HepG2 (cell line): ENCODE results near the gene CKLF. TPM values are rescaled to one million over a fixed set of nuclear protein-coding genes. Genes with fewer than 3 reads are reported as not detected.

Experiments
- ATAC-seq: fragments of 200-7000 bp; cut with Tn5 transposase; 3 replicates; pipeline ENCODE4 v1.9.1; 2020; ENCODE audit warnings: mild to moderate bottlenecking, moderate library complexity
- BruUV-seq: library from RNA; stranded (reverse); fragments of 400-500 nt; replicated peaks from 2 replicates; lab custom pipeline; 2021; lab: Mats Ljungman, UMichigan
- CTCF ChIA-PET: fragments of 300-600 bp; formaldehyde crosslinking; extraction: SDS; loops from one replicate; lab custom pipeline; 2021; ENCODE audit warnings: low total read pairs, inconsistent platforms, low intra/inter-chr PET ratio; lab: Yijun Ruan, JAX
- POLR2A ChIA-PET: fragments of 350-600 bp; sonication (Branson Sonifier 250); formaldehyde crosslinking; loops from one replicate; lab custom pipeline; 2020; ENCODE audit warnings: antibody characterized with exemption, inconsistent platforms; lab: Yijun Ruan, JAX
- DNase-seq: peaks from one replicate; pipeline ENCODE4 v3.0.0-alpha.2; 2015; ENCODE audit warnings: low spot score
- FAIRE-seq: peaks from 3 replicates; lab custom pipeline; 2011; peaks lifted over from hg19 to GRCh38; lab: Jason Lieb, UNC
- H2AFZ ChIP-seq: one replicate; pipeline ENCODE4 v1.6.1; 2011; ENCODE audit warnings: low read length, inconsistent platforms
- H3K27ac ChIP-seq: fragments of 300-600 bp; 3 replicates; pipeline ENCODE4 v1.8.0; 2011; ENCODE audit warnings: mixed run types, mild to moderate bottlenecking, mixed read lengths, low read length, inconsistent platforms; ENCODE audit not compliant: insufficient read depth; ENCODE audit errors: extremely low read length
- H3K27me3 ChIP-seq, 2 experiments: fragments of 200-600 bp in 1 of 2; 2 replicates in 1 of 2; 3 replicates in 1 of 2; pipeline versions ENCODE4 v1.6.0 to v1.8.0; 2011; ENCODE audit warnings: low read length in 2 of 2, mild to moderate bottlenecking in 2 of 2, moderate library complexity in 2 of 2, inconsistent platforms in 1 of 2; ENCODE audit not compliant: insufficient read depth in 2 of 2, control insufficient read depth in 1 of 2
- H3K36me3 ChIP-seq, 2 experiments: fragments of 200-600 bp in 1 of 2; replicated peaks in 1 of 2; 2 replicates in 1 of 2; 3 replicates in 1 of 2; pipeline versions ENCODE4 v1.5.1 to v1.8.0; 2011; ENCODE audit warnings: low read length in 2 of 2, inconsistent platforms in 1 of 2; ENCODE audit not compliant: insufficient read depth in 2 of 2, control insufficient read depth in 1 of 2
- H3K4me1 ChIP-seq: 2 replicates; pipeline ENCODE4 v1.5.1; 2012; ENCODE audit warnings: low read length, inconsistent platforms; ENCODE audit not compliant: insufficient read depth
- H3K4me2 ChIP-seq: 2 replicates; pipeline ENCODE4 v1.6.0; 2011; ENCODE audit warnings: low read depth, low read length, inconsistent platforms
- H3K4me3 ChIP-seq, 3 experiments: fragments of 200-600 bp in 1 of 3; sonication (generic), shearing (Covaris generic) in 1 of 3; replicated peaks in 1 of 3; 2 replicates each; pipeline ENCODE4 v1.5.1; 2011 to 2016; ENCODE audit warnings: low read length in 3 of 3, inconsistent platforms in 2 of 3, low read depth in 2 of 3, mild to moderate bottlenecking in 2 of 3, control low read depth in 1 of 3, mixed read lengths in 1 of 3; ENCODE audit not compliant: insufficient read depth in 1 of 3
- H3K79me2 ChIP-seq: one replicate; pipeline ENCODE4 v1.6.1; 2011; ENCODE audit warnings: low read length, inconsistent platforms; ENCODE audit not compliant: insufficient read depth
- H3K9ac ChIP-seq: 2 replicates; pipeline ENCODE4 v1.6.0; 2011; ENCODE audit warnings: mild to moderate bottlenecking, low read depth, low read length, inconsistent platforms; ENCODE audit not compliant: insufficient read depth
- H3K9me3 ChIP-seq: 2 replicates; pipeline ENCODE4 v1.5.1; 2012; ENCODE audit warnings: mild to moderate bottlenecking, low read length
- H4K20me1 ChIP-seq: 2 replicates; pipeline ENCODE4 v1.6.0; 2011; ENCODE audit warnings: inconsistent platforms, mild to moderate bottlenecking, low read length, moderate library complexity; ENCODE audit not compliant: insufficient read depth
- ZNF260 ChIP-seq: sonication (generic); formaldehyde crosslinking; IDR thresholded peaks from 2 replicates; pipeline ENCODE4 v1.4.0; 2020; ENCODE audit warnings: missing genetic modification reagents, low read depth, mild to moderate bottlenecking, borderline replicate concordance
- WGBS: methylation state at CpG from one replicate; pipeline ENCODE4 v1.1.6; 2017; ENCODE audit warnings: low lambda C conversion rate; 5-methylcytosine and 5-hydroxymethylcytosine counted together
- in situ Hi-C: cut with HindIII; loops from 2 replicates; pipeline ENCODE4 v1.10.0; 2017; ENCODE audit warnings: low pct_unique_long_range_greater_than_20kb; ENCODE audit not compliant: extremely low pct_ligation_motif_present
- intact Hi-C: fragments of 100-400 bp; cut with micrococcal nuclease; formaldehyde crosslinking; loops from one replicate; pipeline ENCODE4 v1.10.0; 2022; ENCODE audit not compliant: unreplicated experiment
- polyA plus RNA-seq, 8 experiments: library from polyadenylated mRNA; depleted of rRNA in 3 of 8; stranded (reverse) in 7 of 8; unstranded in 1 of 8; fragments of >200 nt; fragmentation: Illumina TruSeq in 4 of 8; extraction: Trizol in 4 of 8; gene quantifications; 2 replicates each; pipeline versions ENCODE4 v1.2.1 to v1.2.3, GENCODE V29; 2011 to 2016; ENCODE audit warnings: low read depth in 4 of 8, missing spikeins in 1 of 8, mixed read lengths in 1 of 8; ENCODE audit not compliant: insufficient read depth in 1 of 8
- total RNA-seq, 5 experiments: library from RNA; depleted of rRNA; stranded (reverse); fragments of >200 nt; fragmentation: Illumina TruSeq; extraction: Trizol; gene quantifications; 2 replicates each; pipeline ENCODE4 v1.2.3, GENCODE V29; 2016; ENCODE audit warnings: low read depth in 1 of 5
- TF ChIP-seq, protein P1 (sequence below): sonication (generic); formaldehyde crosslinking; IDR thresholded peaks from 2 replicates; pipeline ENCODE4 v1.5.1; 2020; ENCODE audit warnings: mild to moderate bottlenecking, missing genetic modification reagents, moderate library complexity

CKLF gene
- total and polyA plus RNA-seq, 2 of the 13 experiments (the other 11 are each of a cell fraction or from before 2014, with no cell fraction given) = 120 to 167 TPM

- no peak for ATAC-seq
- H3K4me1 ChIP-seq = peaks cover 14% of the 10 kb centered on the region; the same call in 1 of the 2 replicates
- H3K36me3 ChIP-seq = no peaks in the 10 kb centered on the region
- H3K4me2 ChIP-seq = no peak overlapping the region
- in situ Hi-C loops (loop anchor here (5.0 kb wide), 1 partner anchor 178 kb away; no protein-coding TSS in a partner anchor), intact Hi-C loops (loop anchor here (5.0 kb wide), 1 partner anchor 178 kb away; no protein-coding TSS in a partner anchor)
- no peak overlapping the region for H2AFZ ChIP-seq
- no peaks in the 10 kb centered on the region for H3K9me3 ChIP-seq
- no peak overlapping the region for H3K4me3 ChIP-seq
- no peak for FAIRE-seq
- CTCF ChIA-PET = no interaction called here
- H3K27me3 ChIP-seq = peaks cover 3 to 24% of the 10 kb centered on the region in 2 experiments; a peak in 3 of 5 replicates
- 40% methylated on average over 10 of the region's 10 CpGs for WGBS
- no peaks in the 10 kb centered on the region for H3K79me2 ChIP-seq
- no TSS peak for BruUV-seq
- POLR2A ChIA-PET = no interaction called here
- no peaks in the 10 kb centered on the region for H4K20me1 ChIP-seq
- H3K9ac ChIP-seq = no peak overlapping the region
- DNase-seq = no peak
- TF ChIP-seq, protein P1, sequence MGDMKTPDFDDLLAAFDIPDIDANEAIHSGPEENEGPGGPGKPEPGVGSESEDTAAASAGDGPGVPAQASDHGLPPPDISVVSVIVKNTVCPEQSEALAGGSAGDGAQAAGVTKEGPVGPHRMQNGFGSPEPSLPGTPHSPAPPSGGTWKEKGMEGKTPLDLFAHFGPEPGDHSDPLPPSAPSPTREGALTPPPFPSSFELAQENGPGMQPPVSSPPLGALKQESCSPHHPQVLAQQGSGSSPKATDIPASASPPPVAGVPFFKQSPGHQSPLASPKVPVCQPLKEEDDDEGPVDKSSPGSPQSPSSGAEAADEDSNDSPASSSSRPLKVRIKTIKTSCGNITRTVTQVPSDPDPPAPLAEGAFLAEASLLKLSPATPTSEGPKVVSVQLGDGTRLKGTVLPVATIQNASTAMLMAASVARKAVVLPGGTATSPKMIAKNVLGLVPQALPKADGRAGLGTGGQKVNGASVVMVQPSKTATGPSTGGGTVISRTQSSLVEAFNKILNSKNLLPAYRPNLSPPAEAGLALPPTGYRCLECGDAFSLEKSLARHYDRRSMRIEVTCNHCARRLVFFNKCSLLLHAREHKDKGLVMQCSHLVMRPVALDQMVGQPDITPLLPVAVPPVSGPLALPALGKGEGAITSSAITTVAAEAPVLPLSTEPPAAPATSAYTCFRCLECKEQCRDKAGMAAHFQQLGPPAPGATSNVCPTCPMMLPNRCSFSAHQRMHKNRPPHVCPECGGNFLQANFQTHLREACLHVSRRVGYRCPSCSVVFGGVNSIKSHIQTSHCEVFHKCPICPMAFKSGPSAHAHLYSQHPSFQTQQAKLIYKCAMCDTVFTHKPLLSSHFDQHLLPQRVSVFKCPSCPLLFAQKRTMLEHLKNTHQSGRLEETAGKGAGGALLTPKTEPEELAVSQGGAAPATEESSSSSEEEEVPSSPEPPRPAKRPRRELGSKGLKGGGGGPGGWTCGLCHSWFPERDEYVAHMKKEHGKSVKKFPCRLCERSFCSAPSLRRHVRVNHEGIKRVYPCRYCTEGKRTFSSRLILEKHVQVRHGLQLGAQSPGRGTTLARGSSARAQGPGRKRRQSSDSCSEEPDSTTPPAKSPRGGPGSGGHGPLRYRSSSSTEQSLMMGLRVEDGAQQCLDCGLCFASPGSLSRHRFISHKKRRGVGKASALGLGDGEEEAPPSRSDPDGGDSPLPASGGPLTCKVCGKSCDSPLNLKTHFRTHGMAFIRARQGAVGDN = 0 out of 2 replicates have a peak, but pooled peaks have one; percentile 10
- TF ChIP-seq ZNF260 (CRISPR knock-in tag) = no peak
- no peak overlapping the region for H3K27ac ChIP-seq
Observed at GRCh38 chr16:66585481-66586239, 33.3 kb downstream of the CKLF start.
